Gastroesophageal sphincter (tissue), 3 donors: Measurements from ENCODE around the gene RILP.

Experiments used
- CTCF ChIP-seq, 4 experiments: fragments of 200-600 bp in 2 of 4; fragments of 450-650 bp in 2 of 4; sonication (generic) in 1 of 4; IDR thresholded peaks; one replicate each; pipeline ENCODE4 v1.5.1; 2017 to 2019; ENCODE audit warnings: antibody characterized with exemption in 4 of 4, mild to moderate bottlenecking in 2 of 4, moderate library complexity in 2 of 4
- POLR2AphosphoS5 ChIP-seq: sonication (generic); formaldehyde crosslinking; IDR thresholded peaks from one replicate; pipeline ENCODE4 v1.6.1; 2017; ENCODE audit warnings: antibody characterized with exemption

- TF ChIP-seq POLR2AphosphoS5 (no peak), CTCF (IDR thresholded peaks at IDR 0.05) (no peak)
Observed at GRCh38 chr17:1625581-1625980, 24.1 kb downstream of the RILP start.
